C1 segment of cervical spinal cord (tissue), 14 donors: ENCODE data around the gene KLHL25.

ENCODE experiments used
- DNase-seq, 14 donors: peaks; one replicate each; lab custom pipeline; 2025; lab: John Stamatoyannopoulos, UW

Gene KLHL25

GRCh38 chr15:85748176-85748575, 46.5 kb downstream of the KLHL25 start:
- DNase-seq: no peak

DNA sequence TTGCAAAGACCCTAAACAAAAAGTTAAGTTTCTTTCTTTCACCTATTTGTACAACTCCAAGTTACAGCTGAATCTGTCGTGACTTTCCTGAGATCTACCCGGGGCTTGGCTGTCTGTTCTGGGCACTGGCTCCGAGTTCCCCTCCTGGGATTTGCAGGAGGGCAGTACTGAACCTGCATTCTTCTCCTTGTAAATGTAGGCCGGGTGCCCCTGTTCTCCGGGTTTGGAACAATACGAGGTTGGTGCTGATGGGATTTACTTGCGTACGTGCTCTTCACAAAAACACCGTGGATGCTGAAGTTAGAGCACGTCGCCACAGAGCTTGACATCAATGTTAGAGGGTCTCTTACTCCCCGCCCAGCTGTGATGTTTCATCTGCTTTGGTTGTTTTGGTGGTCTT, 48.1 kb downstream of the KLHL25 start:
- DNase-seq: no peak

DNA sequence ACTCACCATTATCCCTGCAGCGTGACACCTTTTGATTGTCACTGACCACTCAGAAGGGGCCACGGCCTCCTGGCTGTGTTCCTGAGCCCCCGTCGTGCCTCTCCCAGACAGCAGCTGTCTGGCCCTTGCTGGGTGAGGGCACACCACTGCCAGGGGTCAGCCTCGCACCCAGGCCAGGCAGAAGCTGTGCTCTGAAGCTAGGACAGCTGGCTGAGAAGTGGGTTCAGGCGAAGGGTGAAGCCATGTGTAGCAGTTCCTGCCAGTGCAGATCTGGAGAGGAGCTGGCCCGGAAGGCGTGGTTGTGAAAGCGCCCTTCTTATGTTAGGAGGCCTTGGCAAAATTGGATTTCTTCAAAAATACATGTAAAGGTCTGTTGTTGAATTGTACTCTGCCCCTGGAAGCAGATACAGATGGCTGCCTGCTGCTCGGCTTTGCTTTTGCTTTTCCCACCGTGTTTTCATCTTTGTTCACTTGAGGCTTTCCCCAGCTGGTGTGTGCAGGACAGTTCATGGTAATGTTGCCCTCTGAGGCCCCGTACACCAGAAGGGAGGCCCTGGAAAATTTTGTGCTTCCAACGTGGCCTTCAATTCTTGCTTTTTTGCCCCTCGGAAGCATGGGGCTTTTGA, 49.1 kb downstream of the KLHL25 start:
- no peak for DNase-seq

DNA sequence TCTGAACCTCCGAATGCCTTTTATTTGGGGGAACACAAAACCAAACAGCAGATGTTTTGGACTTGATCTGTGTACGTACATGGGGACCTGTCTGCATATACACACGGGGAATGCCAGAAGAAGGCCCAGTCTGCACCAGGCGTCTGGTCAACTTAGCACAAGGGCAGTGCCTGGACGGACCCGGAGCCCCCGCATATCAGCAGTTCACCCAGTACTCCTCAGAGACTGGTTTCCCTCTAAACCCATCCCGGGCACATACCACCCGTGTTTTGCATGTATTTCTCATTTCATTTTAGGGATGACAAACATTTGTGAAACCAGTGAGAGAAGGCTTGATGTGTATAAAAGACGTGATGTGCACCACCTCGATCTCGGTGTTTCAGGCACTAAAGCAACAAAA, 49.7 kb downstream of the KLHL25 start:
- DNase-seq: no peak

DNA sequence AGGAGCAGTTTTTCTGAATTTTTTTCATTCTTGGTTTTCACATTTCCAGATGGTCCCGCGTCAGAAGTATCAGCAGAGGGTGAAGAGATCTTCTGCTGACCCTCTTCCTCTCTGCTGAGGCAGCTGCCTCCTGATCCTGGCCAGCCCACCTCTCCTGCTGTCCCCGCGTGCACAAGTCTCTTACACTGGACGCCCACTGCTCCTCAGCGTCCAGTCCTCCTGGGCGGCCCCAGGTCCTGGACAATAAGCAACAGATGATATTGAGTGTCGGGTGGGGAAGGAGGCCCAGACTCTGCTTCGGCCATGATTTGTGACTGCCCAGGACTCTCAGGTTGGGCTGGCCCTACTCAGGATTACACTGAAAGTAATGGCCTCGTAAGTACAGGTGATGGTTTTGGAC, 50.1 kb downstream of the KLHL25 start:
- DNase-seq: no peak

DNA sequence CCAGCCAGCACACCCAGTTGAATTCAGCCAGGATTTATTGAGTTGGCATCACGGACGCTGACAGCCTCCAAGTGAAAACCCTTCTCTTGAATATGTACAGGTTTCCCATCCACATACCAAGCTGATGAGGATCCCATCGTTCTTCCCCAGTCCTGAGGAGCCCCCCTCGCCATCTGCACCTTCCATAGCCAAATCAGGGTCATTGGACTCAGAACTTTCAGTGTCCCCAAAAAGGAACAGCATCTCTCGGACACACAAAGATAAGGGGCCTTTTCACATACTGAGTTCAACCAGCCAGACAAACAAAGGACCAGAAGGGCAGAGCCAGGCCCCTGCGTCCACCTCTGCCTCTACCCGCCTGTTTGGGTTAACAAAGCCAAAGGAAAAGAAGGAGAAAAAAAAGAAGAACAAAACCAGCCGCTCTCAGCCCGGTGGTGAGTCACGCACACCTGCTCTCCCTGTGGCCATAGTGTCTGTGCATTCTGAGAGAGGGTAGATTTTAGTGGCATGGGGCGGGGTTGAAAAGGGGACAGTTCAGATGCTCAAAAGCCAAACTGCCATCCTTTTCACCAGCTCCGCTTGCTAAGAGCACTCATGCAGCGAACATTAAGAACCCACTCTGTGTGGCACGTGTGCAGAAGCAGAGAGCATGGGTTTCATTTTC, 51.2 kb downstream of the KLHL25 start:
- DNase-seq: no peak

- DNase-seq: peak in 8 of 14 donors; percentile 17 to 64 (median 36)
These were observed 52.4 kb downstream of the KLHL25 start for GRCh38 chr15:85742186-85742821.

DNA sequence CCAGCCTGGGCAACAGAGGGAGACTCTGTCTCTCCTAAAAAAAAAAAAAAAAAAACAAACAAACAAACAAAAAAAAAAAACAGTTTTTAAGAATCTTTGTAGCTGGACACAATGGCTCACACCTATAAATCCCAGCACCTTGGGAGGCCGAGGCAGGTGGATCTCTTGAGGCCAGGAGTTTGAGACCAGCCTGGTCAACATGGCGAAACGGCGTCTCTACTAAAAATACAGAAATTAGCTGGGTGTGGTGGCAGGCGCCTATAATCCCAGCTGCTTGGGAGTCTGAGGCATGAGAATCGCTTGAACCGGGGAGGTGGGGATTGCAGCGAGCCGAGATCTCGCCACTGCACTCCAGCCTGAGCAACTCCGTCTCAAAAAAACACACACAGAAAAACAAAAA, 53.1 kb downstream of the KLHL25 start:
- DNase-seq: no peak

GRCh38 chr15:85741021-85741421, 53.7 kb downstream of the KLHL25 start:
- DNase-seq: no peak

- no peak for DNase-seq
These were observed 57.7 kb downstream of the KLHL25 start for GRCh38 chr15:85737061-85737460.

- no peak for DNase-seq
These were observed 61.3 kb downstream of the KLHL25 start for GRCh38 chr15:85733416-85733815.

DNA sequence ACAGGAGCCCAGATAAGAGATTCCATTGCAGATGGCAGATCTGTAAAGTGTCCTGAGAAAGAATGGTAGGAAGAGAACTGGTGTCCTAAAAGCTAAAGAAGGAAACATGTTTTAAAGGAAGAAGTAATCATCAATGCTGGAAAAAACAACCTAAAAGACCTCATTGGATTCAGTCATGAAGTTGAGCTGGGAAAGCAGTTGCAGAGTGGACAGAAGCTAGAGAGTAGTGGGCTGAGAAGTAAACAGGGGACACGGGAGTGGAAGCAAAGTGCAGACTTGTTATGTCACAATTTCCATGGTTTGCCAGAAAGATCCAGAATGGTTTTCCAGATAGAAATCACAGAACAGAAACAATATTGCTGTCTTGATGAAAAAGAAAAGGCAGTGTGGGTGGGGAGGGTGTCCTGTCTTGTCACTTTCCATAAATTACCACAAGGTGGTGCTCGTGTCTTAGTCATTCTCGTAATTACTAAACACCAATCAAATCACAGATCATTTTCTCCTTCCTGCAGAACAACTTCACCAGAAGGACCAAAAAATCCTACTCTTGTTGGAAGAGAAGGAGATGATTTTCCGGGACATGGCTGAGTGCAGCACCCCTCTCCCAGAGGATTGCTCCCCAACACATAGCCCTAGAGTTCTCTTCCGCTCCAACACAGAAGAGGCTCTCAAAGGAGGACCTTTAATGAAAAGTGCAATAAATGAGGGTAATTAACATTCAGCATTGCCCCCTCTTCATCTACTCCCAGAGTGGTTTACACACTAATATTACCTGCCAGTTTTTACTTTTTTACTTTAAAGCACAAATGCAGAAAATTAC, 64.5 kb downstream of the KLHL25 start:
- DNase-seq: peak in 2 of 14 donors; percentile 37 to 49

DNA sequence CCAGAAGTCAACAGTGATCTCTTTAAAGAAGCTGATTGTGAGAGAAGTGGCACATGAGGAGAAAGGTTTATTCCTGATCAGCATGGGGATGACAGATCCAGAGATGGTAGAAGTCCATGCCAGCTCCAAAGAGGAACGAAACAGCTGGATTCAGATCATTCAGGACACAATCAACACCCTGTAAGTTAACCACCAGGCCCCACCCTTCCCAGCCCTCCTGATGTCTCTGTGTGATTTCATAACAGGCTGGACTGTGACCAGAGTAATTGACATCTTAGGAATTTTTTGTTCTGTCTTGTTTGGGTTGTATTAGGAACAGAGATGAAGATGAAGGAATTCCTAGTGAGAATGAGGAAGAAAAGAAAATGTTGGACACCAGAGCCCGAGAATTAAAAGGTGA, 67.7 kb downstream of the KLHL25 start:
- no peak for DNase-seq

GRCh38 chr15:85726454-85726853, 68.3 kb downstream of the KLHL25 start:
- DNase-seq: no peak

DNA sequence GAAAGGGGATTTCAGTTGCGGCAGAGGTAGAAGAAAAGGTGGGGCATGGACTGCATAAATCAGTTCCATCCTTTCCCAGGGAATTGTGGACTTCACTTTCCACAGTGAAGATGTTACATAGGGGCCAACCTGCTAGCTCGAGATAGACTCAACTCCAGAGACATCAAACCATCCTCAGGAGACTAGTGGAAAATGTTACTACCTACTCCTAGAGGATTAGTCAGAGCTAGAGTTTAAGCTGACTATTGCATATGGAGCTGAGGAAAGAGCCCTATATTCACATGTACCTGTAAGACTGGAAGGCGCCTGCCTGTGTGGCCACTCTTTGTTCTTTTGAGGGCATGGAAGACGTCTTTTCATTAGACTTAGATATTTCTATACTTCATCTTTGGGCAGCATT, 69.2 kb downstream of the KLHL25 start:
- no peak for DNase-seq

GRCh38 chr15:85725019-85725418, 69.7 kb downstream of the KLHL25 start:
- DNase-seq: no peak

DNA sequence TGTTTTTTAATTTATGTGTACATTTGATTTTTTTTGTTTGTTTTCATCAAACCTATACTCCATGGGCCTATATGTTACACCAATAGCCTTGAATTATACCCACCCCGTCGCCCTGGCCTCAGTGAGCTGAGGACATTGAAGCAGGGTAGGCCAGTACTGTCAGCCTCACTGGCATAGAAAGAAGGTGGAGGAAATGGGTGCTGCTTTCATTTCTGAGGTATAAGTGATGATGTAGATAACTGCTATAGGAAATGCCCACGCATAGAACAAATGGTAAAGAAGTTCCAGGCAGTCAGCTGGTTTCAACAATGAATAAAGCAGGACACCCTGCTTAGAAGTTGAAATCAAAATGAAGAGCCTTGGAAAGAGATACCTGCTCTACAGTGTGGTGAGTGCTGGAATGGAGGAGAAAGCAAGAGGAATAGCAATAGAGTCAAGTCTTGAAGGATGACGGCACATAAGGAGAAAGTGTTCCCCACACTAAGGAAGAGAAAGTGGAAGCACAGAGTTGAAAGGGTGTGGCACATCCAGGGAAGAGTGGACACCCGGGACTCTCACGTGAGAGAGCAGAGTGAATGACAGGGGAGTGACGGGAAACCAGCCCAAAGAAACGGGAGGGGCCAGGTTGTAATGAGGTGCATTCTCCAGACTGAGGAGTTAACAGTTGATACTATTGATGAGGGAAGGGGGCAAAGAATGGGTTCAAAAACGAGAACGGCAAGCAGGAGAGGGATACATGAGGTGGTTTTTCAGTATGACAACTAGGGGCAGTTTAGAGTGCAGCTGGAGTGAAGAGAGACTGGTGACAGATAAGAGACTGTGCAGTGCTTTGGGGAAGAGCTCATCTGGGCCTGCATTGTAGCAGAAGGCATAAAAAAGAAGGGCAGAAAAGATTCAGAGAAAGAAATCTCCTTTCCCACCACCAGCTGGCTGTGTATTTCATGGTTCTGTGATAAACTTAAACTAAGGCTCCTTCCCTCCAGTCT, 70.5 kb downstream of the KLHL25 start:
- DNase-seq: no peak

DNA sequence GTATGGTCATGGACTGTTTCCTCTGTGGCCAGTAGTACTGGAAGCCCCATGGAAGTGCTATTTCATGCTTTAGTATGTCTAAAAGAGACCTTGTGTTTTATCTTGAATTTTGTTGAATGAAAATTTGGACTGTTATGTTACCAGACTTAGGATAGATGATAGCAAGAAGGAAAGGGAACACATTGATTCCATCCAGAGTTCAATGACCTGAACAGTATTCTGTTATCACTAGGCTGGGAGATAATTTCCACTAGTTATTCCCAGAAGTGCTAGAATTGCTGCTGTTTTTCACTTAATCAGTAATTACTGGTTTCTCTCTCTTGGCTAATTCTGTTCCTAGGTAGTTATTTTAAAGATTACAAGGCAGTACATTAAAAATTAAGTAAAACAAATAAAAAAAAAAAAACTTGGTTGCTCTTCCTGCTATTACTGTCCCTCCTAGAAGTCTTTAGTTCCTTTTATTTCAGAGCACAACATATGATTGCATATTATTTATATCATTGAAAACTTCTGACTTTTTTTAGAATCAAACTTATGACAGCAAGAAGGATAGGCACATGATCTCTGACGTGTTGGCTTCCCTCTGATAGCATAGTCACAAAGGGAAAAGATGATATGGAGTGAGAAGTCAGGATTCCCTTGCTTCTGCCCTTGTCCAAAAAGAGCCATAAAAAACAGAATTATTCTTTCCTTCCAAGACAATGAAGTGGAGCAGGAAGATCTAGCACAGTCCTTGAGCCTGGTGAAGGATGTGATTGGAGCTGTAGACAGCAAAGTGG, 72.2 kb downstream of the KLHL25 start:
- no peak for DNase-seq

DNA sequence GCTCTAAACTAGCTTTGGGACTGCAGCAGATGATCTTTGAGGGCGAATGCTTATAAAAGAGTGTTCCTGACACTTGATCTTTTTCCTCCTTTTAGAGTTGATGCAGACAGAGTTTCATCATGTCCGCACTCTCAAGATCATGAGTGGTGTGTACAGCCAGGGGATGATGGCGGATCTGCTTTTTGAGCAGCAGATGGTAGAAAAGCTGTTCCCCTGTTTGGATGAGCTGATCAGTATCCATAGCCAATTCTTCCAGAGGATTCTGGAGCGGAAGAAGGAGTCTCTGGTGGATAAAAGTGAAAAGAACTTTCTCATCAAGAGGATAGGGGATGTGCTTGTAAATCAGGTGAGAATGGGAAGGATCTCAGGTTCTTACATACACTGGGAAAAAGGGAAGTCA, 75.7 kb downstream of the KLHL25 start:
- no peak for DNase-seq

- no peak for DNase-seq
These were observed 76.3 kb downstream of the KLHL25 start for GRCh38 chr15:85718271-85718971.
